HG03060 (cell line): ENCODE results near the gene PCDHGB6.
"Not testable (repeated sequence)": the region's sequence is repeated elsewhere in the genome, so short reads cannot be mapped to it uniquely, and the experiment has no call there.

Experiments used
- ATAC-seq: cut with Tn5 transposase; IDR thresholded peaks from one replicate; pipeline ENCODE4 v1.9.1; 2021; ENCODE audit warnings: low read depth, moderate number of reproducible peaks; ENCODE audit not compliant: unreplicated experiment

PCDHGB6 gene

GRCh38 chr5:141387557-141388311 is 20.1 kb upstream of the PCDHGB6 start, which contains the start of gene PCDHGB4:
Gene PCDHGB4, plus strand, starts transcription at chr5:141387698. Its CDS starts 187 bp downstream, at chr5:141387885.
- ATAC-seq, result not testable (repeated sequence)

DNA sequence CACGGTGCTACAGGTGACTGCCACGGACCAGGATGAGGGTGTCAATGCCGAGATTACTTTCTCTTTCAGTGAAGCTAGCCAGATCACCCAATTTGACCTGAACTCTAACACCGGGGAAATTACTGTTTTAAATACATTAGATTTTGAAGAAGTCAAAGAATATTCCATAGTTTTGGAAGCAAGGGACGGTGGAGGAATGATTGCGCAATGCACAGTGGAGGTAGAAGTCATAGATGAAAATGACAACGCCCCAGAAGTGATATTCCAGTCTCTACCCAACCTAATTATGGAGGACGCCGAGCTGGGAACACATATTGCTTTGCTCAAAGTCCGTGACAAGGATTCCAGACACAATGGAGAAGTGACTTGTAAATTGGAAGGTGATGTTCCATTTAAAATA is 19.2 kb upstream of the PCDHGB6 start:
- ATAC-seq, result no peak

- ATAC-seq, result no peak
These were observed 18.4 kb upstream of the PCDHGB6 start for GRCh38 chr5:141389153-141390042.

DNA sequence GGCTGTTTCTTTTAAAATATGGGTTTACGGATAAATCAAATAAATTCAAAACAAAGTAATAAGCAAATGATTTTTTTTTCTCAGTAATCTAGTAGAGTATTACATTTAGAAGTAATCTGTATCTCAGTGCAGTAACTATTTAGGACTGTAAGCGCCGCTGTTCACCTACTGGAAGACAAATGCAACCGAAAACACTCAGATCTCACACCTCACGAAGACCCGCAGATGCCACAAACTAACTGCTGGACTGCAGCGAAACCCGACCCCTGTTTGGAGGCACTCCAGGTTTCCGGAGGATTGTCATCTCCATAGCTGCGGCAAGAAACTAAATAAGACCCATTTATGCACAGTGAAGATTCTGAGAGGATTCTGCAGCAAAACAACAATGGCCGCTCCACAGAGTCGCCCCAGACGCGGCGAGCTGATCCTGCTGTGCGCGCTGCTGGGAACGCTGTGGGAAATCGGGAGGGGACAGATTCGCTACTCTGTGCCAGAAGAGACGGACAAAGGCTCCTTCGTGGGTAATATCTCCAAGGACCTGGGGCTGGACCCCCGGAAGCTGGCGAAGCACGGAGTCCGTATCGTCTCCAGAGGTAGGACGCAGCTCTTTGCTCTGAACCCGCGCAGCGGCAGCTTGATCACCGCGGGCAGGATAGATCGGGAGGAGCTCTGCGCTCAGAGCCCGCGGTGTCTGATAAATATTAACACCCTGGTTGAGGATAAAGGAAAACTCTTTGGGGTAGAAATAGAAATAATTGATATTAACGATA is 15.2 kb upstream of the PCDHGB6 start, which contains the start of gene PCDHGA8:
PCDHGA8 (plus strand) TSS at position 205 of the 770 bp plus-strand sequence; CDS start at position 386, 181 bp downstream.
- no peak for ATAC-seq

DNA sequence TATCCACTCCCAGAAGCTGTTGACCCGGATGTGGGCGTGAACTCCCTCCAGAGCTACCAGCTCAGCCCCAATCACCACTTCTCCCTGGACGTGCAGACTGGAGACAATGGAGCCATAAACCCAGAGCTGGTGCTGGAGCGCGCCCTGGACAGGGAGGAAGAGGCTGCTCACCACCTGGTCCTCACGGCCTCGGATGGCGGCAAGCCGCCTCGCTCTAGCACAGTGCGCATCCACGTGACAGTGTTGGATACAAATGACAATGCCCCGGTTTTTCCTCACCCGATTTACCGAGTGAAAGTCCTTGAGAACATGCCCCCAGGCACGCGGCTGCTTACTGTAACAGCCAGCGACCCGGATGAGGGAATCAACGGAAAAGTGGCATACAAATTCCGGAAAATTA is 14.6 kb upstream of the PCDHGB6 start:
- ATAC-seq, result no peak

DNA sequence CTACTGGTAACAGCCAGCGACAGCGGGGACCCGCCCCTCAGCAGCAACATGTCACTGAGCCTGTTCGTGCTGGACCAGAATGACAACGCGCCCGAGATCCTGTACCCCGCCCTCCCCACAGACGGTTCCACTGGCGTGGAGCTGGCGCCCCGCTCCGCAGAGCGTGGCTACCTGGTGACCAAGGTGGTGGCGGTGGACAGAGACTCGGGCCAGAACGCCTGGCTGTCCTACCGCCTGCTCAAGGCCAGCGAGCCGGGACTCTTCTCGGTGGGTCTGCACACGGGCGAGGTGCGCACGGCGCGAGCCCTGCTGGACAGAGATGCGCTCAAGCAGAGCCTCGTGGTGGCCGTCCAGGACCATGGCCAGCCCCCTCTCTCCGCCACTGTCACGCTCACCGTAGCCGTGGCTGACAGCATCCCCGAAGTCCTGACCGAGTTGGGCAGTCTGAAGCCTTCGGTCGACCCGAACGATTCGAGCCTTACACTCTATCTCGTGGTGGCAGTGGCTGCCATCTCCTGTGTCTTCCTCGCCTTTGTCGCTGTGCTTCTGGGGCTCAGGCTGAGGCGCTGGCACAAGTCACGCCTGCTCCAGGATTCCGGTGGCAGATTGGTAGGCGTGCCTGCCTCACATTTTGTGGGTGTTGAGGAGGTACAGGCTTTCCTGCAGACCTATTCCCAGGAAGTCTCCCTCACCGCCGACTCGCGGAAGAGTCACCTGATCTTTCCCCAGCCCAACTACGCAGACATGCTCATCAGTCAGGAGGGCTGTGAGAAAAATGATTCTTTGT is 13.2 kb upstream of the PCDHGB6 start:
- not testable (repeated sequence) for ATAC-seq

DNA sequence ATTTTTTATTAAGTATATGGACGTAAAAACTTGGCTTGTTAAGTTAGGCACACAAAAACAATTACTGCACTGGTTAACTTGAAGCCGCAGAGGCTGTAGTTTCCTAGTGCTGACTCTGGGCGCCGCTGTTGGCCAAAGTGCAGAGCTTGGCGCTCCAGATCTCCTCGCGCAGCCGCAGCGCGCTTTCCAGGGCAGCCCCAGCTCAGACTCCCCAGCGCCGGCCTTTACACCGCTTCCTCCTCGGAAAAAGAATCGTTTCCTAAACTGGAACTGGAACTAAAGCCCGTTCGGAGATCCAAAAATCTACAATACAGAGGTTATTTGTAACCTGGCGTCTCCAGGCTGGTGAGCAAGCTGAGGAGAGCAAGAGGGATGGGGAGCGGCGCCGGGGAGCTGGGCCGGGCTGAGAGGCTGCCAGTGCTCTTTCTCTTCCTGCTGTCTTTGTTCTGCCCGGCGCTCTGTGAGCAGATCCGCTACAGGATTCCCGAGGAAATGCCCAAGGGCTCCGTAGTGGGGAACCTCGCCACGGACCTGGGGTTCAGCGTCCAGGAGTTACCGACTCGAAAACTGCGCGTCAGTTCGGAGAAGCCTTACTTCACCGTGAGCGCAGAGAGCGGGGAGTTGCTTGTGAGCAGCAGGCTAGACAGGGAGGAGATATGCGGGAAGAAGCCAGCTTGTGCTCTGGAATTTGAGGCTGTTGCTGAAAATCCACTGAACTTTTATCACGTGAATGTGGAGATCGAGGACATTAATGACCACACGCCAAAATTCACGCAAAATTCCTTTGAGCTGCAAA is 9.9 kb upstream of the PCDHGB6 start, which contains the start of gene PCDHGB5:
PCDHGB5 (plus strand) TSS at position 192 of the 796 bp plus-strand sequence; CDS start at position 373, 181 bp downstream.
- ATAC-seq, result peak; percentile 86

GRCh38 chr5:141398608-141399007 is 9.2 kb upstream of the PCDHGB6 start:
- no peak for ATAC-seq

DNA sequence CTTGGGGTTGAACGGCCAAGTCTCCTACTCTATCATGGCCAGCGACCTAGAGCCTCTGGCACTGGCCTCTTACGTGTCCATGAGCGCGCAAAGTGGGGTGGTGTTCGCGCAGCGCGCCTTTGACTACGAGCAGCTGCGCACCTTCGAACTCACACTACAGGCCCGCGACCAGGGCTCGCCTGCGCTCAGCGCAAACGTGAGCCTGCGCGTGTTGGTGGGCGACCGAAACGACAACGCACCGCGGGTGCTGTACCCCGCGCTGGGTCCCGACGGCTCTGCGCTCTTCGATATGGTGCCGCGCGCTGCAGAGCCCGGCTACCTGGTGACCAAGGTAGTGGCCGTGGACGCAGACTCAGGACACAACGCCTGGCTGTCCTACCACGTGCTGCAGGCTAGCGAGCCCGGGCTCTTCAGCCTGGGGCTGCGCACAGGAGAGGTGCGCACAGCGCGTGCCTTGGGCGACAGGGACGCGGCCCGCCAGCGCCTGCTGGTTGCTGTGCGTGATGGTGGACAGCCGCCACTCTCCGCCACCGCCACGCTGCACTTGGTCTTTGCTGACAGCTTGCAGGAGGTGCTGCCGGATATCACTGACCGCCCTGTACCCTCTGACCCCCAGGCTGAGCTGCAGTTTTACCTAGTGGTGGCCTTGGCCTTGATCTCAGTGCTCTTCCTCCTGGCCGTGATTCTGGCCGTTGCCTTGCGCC is 8.1 kb upstream of the PCDHGB6 start:
- ATAC-seq, result no peak

GRCh38 chr5:141402553-141403243 is 5.1 kb upstream of the PCDHGB6 start, which contains the start of gene PCDHGA9:
Gene PCDHGA9, plus strand, starts transcription at chr5:141402778. Its CDS starts 175 bp downstream, at chr5:141402953.
- ATAC-seq, result no peak

DNA sequence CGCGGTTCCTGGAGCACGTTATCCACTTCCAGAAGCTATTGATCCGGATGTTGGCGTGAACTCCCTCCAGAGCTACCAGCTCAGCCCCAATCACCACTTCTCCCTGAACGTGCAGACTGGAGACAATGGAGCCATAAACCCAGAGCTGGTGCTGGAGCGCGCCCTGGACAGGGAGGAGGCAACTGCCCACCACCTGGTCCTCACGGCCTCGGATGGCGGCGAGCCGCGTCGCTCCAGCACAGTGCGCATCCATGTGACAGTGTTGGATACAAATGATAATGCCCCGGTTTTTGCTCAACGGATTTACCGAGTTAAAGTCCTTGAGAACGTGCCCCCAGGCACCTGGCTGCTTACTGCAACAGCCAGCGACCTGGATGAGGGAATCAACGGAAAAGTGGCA is 4.4 kb upstream of the PCDHGB6 start:
- no peak for ATAC-seq

- ATAC-seq, result no peak
These were observed 1.9 kb downstream of the PCDHGB6 start for GRCh38 chr5:141409598-141410306.

DNA sequence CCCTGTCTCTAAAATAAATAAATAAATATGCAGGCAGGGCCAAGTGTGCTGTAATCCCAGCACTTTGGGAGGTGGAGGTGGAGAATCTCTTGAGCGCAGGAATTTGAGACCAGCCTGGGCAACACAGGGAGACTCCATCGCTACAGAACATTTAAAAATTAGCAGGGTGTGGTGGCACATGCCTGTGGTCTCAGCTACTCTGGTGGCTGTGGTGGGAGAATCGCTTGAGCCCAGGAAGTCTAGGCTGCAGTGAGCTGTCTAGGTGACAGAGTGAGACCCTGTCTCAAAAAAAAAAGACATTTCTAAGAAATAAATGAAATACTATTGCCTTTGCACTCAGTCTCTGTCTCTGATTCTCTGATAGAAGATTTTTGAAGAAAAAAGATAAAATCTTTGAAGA is 3.8 kb downstream of the PCDHGB6 start:
- no peak for ATAC-seq

DNA sequence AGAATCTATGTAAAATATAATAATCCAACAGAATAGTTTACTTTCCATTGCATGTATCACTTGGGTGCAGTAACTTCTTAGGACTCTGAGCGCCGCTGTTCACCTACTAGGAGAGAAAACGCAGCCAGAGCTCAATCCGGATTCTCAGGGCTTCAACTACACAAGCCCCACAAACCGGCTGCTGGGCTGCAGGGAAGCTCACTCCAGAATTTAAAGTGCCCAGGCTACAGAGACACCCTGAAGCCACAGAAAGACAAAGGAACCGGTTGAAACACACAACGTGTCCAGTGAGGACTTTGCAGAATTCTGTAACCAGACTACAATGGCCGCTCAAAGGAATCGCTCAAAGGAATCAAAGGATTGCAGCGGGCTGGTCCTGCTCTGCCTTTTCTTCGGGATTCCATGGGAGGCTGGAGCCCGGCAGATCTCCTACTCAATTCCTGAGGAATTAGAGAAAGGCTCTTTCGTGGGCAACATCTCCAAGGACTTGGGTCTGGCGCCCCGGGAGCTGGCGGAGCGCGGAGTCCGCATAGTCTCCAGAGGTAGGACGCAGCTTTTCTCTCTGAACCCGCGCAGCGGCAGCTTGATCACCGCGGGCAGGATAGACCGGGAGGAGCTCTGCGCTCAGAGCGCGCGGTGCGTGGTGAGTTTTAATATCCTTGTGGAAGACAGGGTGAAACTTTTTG is 5.2 kb downstream of the PCDHGB6 start, which contains the start of gene PCDHGA10:
PCDHGA10 (plus strand) TSS at position 134 of the 686 bp plus-strand sequence; CDS start at position 323, 189 bp downstream.
- ATAC-seq, result peak; percentile 85

DNA sequence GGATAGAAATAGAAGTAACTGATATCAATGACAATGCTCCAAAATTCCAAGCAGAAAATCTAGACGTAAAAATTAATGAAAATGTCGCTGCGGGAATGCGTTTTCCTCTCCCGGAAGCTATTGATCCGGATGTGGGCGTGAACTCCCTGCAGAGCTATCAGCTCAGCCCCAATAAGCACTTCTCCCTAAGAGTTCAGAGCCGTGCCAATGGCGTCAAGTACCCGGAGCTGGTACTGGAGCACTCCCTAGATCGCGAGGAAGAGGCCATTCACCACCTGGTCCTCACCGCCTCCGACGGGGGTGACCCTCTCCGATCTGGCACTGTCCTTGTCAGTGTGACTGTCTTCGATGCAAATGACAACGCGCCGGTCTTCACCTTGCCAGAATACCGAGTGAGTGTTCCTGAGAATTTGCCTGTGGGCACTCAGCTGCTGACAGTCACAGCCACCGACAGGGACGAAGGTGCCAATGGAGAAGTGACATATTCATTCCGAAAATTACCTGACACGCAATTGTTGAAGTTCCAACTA is 5.8 kb downstream of the PCDHGB6 start:
- ATAC-seq, result no peak
